Lower lobe of right lung (tissue), 2 donors: ENCODE results near the gene TIAL1. TPM values are rescaled to one million over a fixed set of nuclear protein-coding genes. Genes with fewer than 3 reads are reported as not detected.

Experiments used
- ATAC-seq, 2 donors: fragments of 200-7000 bp; cut with Tn5 transposase; one replicate each; pipeline ENCODE4 v1.9.1; 2020 to 2022; ENCODE audit warnings: mild to moderate bottlenecking in 2 of 2, moderate library complexity in 2 of 2
- DNase-seq: peaks from one replicate; pipeline ENCODE4 v3.0.0-alpha.2; 2020
- H3K27ac ChIP-seq: fragments of 200-600 bp; one replicate; pipeline ENCODE4 v1.8.0; 2022
- H3K27me3 ChIP-seq: fragments of 200-600 bp; one replicate; pipeline ENCODE4 v1.8.0; 2022; ENCODE audit warnings: low read depth
- H3K36me3 ChIP-seq: fragments of 200-600 bp; one replicate; pipeline ENCODE4 v1.8.0; 2022; ENCODE audit warnings: mild to moderate bottlenecking
- H3K4me1 ChIP-seq: fragments of 200-600 bp; one replicate; pipeline ENCODE4 v1.8.0; 2022
- H3K4me3 ChIP-seq: fragments of 200-600 bp; one replicate; pipeline ENCODE4 v1.8.0; 2022; ENCODE audit warnings: mild to moderate bottlenecking
- H3K9me3 ChIP-seq: fragments of 200-600 bp; one replicate; pipeline ENCODE4 v1.8.0; 2022
- CTCF ChIP-seq: fragments of 200-600 bp; IDR thresholded peaks from one replicate; pipeline ENCODE4 v1.8.0; 2022; ENCODE audit warnings: antibody characterized with exemption, mild to moderate bottlenecking
- intact Hi-C: fragments of 100-400 bp; cut with DNase I; formaldehyde crosslinking; loops from one replicate; pipeline ENCODE4 v1.11.0; 2022
- total RNA-seq: library from RNA; stranded (reverse); fragmentation: NEBNext Ultra II Directional; extraction: Animal tissue kit (Norgen Biotek cat#: 25700); gene quantifications from one replicate; pipeline ENCODE4 v1.2.1, GENCODE V29; 2021
- donor health status: DM: no; HTN: yes; CAD: no; lungs with severe emphysema.

Gene TIAL1
- total RNA-seq, 1 donor from 2014 or later: 99.0 TPM

GRCh38 chr10:119619215-119619614 lies 22.5 kb upstream of the TIAL1 start:
- Histone ChIP-seq H3K27me3 (no peaks in the 10 kb centered on the region), H3K27ac (no peak overlapping the region), H3K4me3 (no peak overlapping the region), H3K4me1 (peaks cover 13% of the 10 kb centered on the region), H3K9me3 (no peaks in the 10 kb centered on the region), H3K36me3 (no peaks in the 10 kb centered on the region)
- no peak for DNase-seq
- intact Hi-C loops: no loop called here
- no peak for ATAC-seq
- no peak for TF ChIP-seq CTCF

DNA sequence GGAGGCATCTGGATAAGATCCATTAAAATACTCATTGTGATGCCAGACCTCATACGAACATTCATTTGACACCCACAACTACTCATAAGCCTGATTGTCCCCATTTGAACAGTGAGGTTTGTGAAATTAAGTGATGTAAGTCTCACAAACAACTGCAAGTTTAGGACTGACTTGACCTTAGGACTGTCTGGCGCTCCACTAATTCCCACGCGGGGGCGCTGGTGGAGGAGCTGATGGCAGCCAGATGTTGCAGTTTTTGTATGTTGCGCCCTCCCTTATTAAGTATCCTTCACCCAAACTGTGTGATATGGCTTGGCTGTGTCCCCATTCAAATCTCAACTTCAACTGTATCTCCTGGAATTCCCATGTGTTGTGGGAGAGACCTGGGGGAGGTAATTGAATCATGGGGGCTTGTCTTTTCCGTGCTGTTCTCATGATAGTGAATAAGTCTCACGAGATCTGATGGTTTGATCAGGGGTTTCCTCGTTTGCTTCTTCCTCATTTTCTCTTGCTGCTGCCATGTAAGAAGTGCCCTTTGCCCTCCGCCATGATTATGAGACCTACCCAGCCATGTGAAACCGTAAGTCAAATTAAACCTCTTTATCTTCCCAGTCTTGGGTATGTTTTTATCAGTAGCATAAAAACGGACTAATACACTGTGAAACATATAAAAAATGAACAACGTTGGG lies 20.3 kb upstream of the TIAL1 start:
- no peaks in the 10 kb centered on the region for H3K9me3 ChIP-seq
- no peak overlapping the region for H3K27ac ChIP-seq
- no peak for TF ChIP-seq CTCF
- no peaks in the 10 kb centered on the region for H3K27me3 ChIP-seq
- H3K4me3 ChIP-seq: no peak overlapping the region
- intact Hi-C loops: no loop called here
- H3K36me3 ChIP-seq: no peaks in the 10 kb centered on the region
- no peak for DNase-seq
- no peak for ATAC-seq
- peaks cover 13% of the 10 kb centered on the region for H3K4me1 ChIP-seq

DNA sequence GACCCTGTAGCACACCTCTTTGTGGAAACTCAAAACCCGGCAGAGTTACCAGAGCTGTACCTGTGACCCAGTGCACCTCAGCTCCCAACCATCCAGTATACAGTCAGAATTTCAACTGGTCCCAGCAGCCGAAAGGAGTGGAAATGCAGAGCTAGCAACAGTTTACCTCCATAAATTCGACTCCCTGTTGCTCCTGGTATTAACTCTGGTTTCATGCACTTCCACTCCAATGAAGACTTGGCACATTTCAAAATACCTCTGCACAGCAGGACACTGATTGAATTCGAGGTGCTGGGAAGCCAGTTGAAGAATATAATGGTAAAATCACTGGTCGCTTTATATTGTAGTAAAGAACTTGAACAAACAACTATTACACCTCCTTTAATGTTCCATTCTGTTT lies 17.9 kb upstream of the TIAL1 start:
- H3K9me3 ChIP-seq: no peaks in the 10 kb centered on the region
- no peak overlapping the region for H3K4me3 ChIP-seq
- H3K4me1 ChIP-seq: peaks cover 5% of the 10 kb centered on the region
- no peaks in the 10 kb centered on the region for H3K27me3 ChIP-seq
- intact Hi-C loops: no loop called here
- TF ChIP-seq CTCF: no peak
- H3K36me3 ChIP-seq: no peaks in the 10 kb centered on the region
- DNase-seq (no peak), ATAC-seq (no peak)
- H3K27ac ChIP-seq: no peak overlapping the region

DNA sequence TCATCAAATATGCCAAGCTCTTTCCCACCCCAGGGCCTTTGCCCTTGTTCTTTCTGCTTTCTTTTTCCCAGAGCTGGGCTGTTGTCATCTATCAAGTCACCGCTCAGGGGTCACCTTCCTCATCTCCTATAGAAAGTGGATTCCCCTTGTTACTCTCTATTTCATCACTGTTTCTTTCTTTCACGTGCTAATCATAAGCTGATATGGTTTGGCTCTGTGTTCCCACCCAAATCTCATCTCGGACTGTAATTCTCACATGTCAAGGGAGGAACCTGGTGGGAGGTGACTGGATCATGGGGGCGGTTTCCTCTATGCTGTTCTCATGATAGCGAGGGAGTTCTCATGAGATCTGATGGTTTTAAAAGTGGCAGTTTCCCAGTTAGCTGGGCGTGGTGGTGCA lies 17.0 kb upstream of the TIAL1 start:
- Histone ChIP-seq H3K27ac (no peak overlapping the region), H3K9me3 (no peaks in the 10 kb centered on the region), H3K27me3 (no peaks in the 10 kb centered on the region), H3K36me3 (no peaks in the 10 kb centered on the region), H3K4me1 (peaks cover 5% of the 10 kb centered on the region), H3K4me3 (no peak overlapping the region)
- ATAC-seq (no peak), DNase-seq (no peak)
- TF ChIP-seq CTCF: no peak
- intact Hi-C loops: no loop called here

GRCh38 chr10:119611433-119611832 lies 14.7 kb upstream of the TIAL1 start:
- DNase-seq: no peak
- ATAC-seq: no peak
- TF ChIP-seq CTCF: no peak
- H3K4me1 ChIP-seq: peaks cover 4% of the 10 kb centered on the region
- H3K4me3 ChIP-seq: no peak overlapping the region
- H3K36me3 ChIP-seq: no peaks in the 10 kb centered on the region
- intact Hi-C loops: no loop called here
- no peaks in the 10 kb centered on the region for H3K27me3 ChIP-seq
- H3K27ac ChIP-seq: no peak overlapping the region
- no peaks in the 10 kb centered on the region for H3K9me3 ChIP-seq
